Activated naive CD4-positive, alpha-beta T cell treated with anti-CD3 and anti-CD28 coated beads, Interleukin-2, amount 10 ng/mL, durations not matched to agents 7 days and 5 days (primary cell): Measurements from ENCODE around the gene RBP5.

Experiments
- CTCF ChIA-PET: fragments of 350-600 bp; sonication (Branson Sonifier 250); formaldehyde crosslinking; loops from one replicate; lab custom pipeline; 2021; ENCODE audit warnings: antibody characterized with exemption; lab: Charles Lee
- DNase-seq: peaks from one replicate; pipeline ENCODE4 v3.0.0-alpha.2; 2020
- H3K27ac Mint-ChIP-seq: one replicate; pipeline ENCODE4 v1.8.0; 2021; ENCODE audit warnings: mild to moderate bottlenecking, moderate library complexity, mixed read lengths
- H3K27me3 Mint-ChIP-seq: one replicate; pipeline ENCODE4 v1.8.0; 2021; ENCODE audit warnings: mild to moderate bottlenecking, mixed read lengths
- H3K36me3 Mint-ChIP-seq: one replicate; pipeline ENCODE4 v1.8.0; 2021; ENCODE audit warnings: mixed read lengths
- H3K4me1 Mint-ChIP-seq: one replicate; pipeline ENCODE4 v1.8.0; 2021; ENCODE audit warnings: mixed read lengths
- H3K4me3 Mint-ChIP-seq: one replicate; pipeline ENCODE4 v1.8.0; 2021; ENCODE audit warnings: mild to moderate bottlenecking, moderate library complexity, mixed read lengths
- H3K9me3 Mint-ChIP-seq: one replicate; pipeline ENCODE4 v1.8.0; 2021; ENCODE audit warnings: mixed read lengths

The RBP5 gene, protein sequence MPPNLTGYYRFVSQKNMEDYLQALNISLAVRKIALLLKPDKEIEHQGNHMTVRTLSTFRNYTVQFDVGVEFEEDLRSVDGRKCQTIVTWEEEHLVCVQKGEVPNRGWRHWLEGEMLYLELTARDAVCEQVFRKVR

DNA sequence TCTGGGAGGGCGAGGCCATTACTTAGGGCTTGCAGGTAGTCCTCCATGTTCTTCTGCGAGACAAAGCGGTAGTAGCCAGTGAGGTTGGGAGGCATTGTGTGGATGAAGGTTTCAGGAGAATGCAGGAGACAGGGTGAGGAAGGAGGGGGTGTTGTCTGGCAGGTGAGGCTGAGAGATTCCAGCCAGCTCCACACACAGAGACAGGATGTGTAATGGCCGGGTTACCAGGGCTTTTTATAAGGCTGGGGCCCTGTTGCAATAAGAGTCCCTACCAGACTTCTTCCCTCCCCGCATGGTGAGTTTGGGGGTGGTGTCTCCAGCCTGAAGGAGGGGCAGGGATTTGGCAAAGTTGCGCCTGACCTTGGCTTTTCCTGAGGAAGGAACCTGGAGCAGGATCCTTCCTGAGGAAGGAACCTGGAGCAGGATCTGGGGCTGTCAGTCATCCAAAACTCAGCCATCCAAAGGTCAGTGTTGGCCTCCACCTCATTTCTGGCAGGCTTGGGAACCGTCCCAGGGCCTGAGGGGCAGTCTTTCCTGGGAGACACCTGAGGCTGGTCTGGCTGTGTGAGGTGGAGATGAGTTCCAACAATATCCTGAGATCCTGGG, at the start of gene RBP5:
Gene RBP5, minus strand, starts transcription at position 209 of the 606 bp plus-strand sequence. Its CDS starts 114 bp downstream, at position 95.
- Mint-ChIP-seq H3K36me3 (peaks cover 27% of the 10 kb centered on the region), H3K4me3 (peak within 1 kb of the TSS; percentile 99), H3K9me3 (no peaks in the 10 kb centered on the region), H3K4me1 (peaks cover 47% of the 10 kb centered on the region), H3K27ac (peak within 1 kb of the TSS; percentile 91), H3K27me3 (peaks cover 8% of the 10 kb centered on the region)
- DNase-seq, result no peak
- CTCF ChIA-PET, result no interaction called here

DNA sequence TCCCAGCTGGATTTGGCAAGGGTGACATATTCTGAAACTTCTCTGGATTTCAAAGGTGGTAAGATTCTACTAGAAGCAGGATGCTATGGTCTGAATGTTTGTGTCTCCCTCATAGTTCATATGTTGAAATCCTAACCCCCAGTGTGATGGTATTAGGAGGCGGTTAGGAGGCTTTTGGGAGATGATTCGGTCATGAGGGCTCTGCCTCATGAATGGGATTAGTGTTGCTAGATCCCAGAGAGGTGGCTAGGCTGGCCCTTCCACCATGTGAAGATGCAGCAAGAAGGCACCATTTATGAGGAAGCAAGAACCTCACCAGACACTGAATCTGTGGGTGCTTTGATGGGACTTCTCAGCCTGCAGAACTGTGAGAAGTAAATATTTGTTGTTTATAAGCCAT, 49.8 kb upstream of the RBP5 start:
- peaks cover 45% of the 10 kb centered on the region for H3K27me3 Mint-ChIP-seq
- no peaks in the 10 kb centered on the region for H3K36me3 Mint-ChIP-seq
- CTCF ChIA-PET, result interaction anchor here (1.1 kb wide), 1 partner anchor 14 kb away, joined by 3 read pairs; no protein-coding TSS in a partner anchor
- no peaks in the 10 kb centered on the region for H3K4me1 Mint-ChIP-seq
- no peaks in the 10 kb centered on the region for H3K9me3 Mint-ChIP-seq
- H3K27ac Mint-ChIP-seq, result no peak overlapping the region
- no peak for DNase-seq
- H3K4me3 Mint-ChIP-seq, result no peak overlapping the region

DNA sequence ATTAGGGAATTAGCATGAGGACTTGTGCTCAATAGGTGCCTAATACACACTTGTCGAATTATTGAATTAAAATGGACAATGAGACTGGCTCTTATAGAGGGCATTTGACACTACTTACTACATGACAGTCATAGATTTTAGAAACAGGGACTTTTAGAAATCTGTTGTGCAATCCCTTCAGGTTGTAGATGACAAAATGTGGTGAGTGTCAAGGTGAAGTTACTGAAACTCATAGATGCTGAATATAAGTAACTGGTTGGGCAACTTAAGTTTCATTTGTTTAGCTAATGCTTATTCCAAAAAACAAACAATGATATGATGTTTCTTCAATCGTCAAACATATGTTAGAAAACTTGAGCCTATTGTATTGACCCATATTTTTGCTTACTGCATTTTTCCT, 47.9 kb upstream of the RBP5 start:
- peaks cover 7% of the 10 kb centered on the region for H3K9me3 Mint-ChIP-seq
- DNase-seq, result no peak
- H3K4me1 Mint-ChIP-seq, result no peaks in the 10 kb centered on the region
- CTCF ChIA-PET, result interaction anchor here (1.4 kb wide), 1 partner anchor 31 kb away, joined by 3 read pairs; no protein-coding TSS in a partner anchor
- H3K27me3 Mint-ChIP-seq, result peaks cover 43% of the 10 kb centered on the region
- H3K4me3 Mint-ChIP-seq, result no peak overlapping the region
- H3K27ac Mint-ChIP-seq, result no peak overlapping the region
- no peaks in the 10 kb centered on the region for H3K36me3 Mint-ChIP-seq

DNA sequence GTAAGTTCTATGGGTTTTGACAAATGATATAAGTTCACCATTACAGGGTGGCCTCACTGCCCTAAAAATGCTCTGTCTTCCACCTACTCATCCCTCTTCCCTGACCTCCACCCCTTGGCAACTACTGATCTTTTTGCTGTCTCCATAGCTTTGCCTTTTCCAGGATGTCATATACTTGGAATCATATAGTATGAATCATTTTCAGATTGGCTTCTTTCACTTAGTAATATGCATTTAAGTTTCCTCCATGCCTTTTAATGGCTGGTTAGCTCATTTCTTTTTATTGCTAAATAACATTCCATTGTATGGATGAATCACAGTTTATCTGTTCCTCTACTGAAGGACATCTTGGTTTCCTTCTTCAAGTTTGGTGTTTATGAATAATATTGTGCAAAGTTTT, 46.8 kb upstream of the RBP5 start:
- Mint-ChIP-seq H3K27ac (no peak overlapping the region), H3K4me1 (no peaks in the 10 kb centered on the region), H3K27me3 (peaks cover 38% of the 10 kb centered on the region), H3K4me3 (no peak overlapping the region), H3K9me3 (peaks cover 9% of the 10 kb centered on the region), H3K36me3 (peaks cover 1% of the 10 kb centered on the region)
- DNase-seq, result no peak
- CTCF ChIA-PET, result interaction anchor here (1.1 kb wide), 1 partner anchor 11 kb away, joined by 5 read pairs; no protein-coding TSS in a partner anchor

DNA sequence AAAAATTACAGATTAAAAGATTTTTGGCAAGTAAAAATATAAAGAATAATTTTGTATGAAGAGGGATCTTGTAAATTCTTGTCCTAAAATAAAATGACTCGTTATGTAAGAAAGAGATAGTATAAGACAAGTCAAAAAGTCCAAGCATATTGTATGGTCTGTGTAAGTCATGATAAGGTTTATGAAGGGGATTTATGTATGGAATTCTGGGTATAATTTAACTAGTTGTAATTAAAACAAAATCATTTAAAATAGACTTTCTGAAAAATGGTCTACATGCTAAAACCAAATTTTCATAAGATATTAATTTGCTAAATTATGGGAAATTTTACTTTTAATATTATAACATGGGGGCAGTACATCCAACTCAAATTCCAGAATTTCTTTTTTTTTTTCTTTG, 43.2 kb upstream of the RBP5 start:
- Mint-ChIP-seq H3K27ac (no peak overlapping the region), H3K9me3 (peaks cover 38% of the 10 kb centered on the region), H3K4me3 (no peak overlapping the region), H3K36me3 (peaks cover 3% of the 10 kb centered on the region), H3K27me3 (peaks cover 23% of the 10 kb centered on the region), H3K4me1 (no peaks in the 10 kb centered on the region)
- CTCF ChIA-PET, result interaction anchor here (0.9 to 1.2 kb wide), 2 partner anchors 10 to 59 kb away, joined by 3 to 4 read pairs; no protein-coding TSS in a partner anchor
- no peak for DNase-seq

DNA sequence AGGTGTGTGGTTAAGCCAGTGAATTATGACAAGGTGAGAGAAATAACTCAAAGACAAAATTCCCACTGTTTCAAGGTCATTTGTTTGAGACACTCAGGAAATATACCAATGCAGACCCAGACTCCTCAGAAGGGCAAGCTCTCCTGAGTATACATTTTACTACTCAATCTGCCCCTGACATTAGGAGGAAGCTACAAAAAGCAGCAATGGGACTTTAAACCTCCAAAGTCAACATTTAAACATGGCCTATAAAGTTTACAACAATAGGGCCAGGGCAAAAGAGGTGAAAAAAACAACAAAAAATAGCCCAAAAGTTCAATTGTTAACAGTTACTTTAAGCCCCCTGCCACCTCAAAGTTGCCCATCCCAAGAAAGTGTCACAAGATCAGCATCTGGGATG, 41.3 kb upstream of the RBP5 start:
- DNase-seq, result no peak
- no peaks in the 10 kb centered on the region for H3K4me1 Mint-ChIP-seq
- H3K36me3 Mint-ChIP-seq, result peaks cover 3% of the 10 kb centered on the region
- no peak overlapping the region for H3K27ac Mint-ChIP-seq
- H3K9me3 Mint-ChIP-seq, result peaks cover 38% of the 10 kb centered on the region
- peaks cover 23% of the 10 kb centered on the region for H3K27me3 Mint-ChIP-seq
- H3K4me3 Mint-ChIP-seq, result no peak overlapping the region
- CTCF ChIA-PET, result no interaction called here

DNA sequence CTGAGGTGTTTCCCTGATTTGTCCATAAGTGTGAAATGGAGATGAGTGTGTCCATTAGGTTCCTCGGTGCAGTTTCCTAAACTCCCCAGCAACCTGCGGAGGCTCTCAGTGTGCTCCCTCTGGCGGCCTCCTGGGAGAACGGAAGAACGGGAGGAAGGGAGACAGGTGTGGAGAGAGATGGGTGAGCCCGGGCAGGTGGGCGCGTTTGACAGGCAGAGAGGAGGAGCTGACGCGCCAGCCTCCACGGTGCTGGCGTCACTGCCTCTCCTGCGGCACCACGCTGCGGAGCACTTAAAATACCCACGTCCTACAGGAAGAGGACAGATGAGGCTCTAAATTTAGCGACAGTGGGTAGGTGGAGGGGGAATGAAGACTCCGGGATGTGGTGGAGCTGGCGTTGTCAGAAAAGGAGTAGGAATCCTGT, 34.0 kb upstream of the RBP5 start:
- CTCF ChIA-PET, result interaction anchor here (1.1 to 3.6 kb wide), 6 partner anchors 9 to 309 kb away, joined by 3 to 16 read pairs (median 4); no protein-coding TSS in a partner anchor
- H3K27ac Mint-ChIP-seq, result peak overlapping the region; percentile 6
- H3K4me1 Mint-ChIP-seq, result peaks cover 8% of the 10 kb centered on the region
- peaks cover 1% of the 10 kb centered on the region for H3K36me3 Mint-ChIP-seq
- peaks cover 5% of the 10 kb centered on the region for H3K9me3 Mint-ChIP-seq
- peaks cover 34% of the 10 kb centered on the region for H3K27me3 Mint-ChIP-seq
- H3K4me3 Mint-ChIP-seq, result no peak overlapping the region
- DNase-seq, result peak; percentile 51

DNA sequence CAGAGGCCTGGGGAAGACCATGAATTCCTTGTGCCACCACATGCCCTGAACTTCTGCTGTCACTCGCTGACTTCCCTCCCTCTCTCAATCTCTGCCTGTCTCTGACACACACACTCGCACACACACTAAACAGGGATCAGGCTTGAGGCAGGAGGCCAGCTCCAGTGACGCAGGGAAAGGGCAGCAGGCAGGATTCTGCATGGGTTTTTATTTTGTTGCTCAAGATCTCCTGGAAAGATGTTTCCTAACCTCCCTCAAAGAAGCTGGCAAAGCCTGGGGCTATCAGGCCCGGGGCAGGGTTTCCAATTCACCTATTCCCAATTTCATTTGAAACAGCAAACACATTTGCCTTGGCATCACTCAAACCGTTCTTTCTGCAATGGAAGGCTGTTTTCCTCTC, 33.1 kb upstream of the RBP5 start:
- peaks cover 8% of the 10 kb centered on the region for H3K4me1 Mint-ChIP-seq
- no peak for DNase-seq
- H3K36me3 Mint-ChIP-seq, result peaks cover 3% of the 10 kb centered on the region
- H3K27ac Mint-ChIP-seq, result no peak overlapping the region
- no peak overlapping the region for H3K4me3 Mint-ChIP-seq
- CTCF ChIA-PET, result interaction anchor here (1.3 to 3.6 kb wide), 6 partner anchors 10 to 49 kb away, joined by 3 to 16 read pairs (median 4); no protein-coding TSS in a partner anchor
- no peaks in the 10 kb centered on the region for H3K9me3 Mint-ChIP-seq
- peaks cover 34% of the 10 kb centered on the region for H3K27me3 Mint-ChIP-seq

DNA sequence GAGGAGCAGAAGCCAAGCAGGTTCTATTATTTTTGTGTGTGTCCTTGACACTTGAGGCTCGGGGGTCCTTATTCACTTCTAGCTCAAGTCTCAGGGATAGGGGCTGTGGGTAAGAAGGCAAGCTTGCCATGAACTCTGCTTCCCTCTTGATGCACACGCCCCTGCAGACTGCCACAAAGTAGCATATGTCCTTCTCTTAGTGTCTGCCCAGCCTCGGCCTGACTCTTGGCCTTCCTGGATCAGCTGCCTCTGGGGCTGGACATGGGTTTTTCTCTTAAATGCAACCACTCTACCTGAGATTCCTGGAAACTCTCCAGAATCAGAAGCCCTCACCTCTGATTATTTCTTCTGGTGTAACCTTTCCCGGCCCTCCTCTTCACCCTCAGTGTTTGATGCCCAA, 32.6 kb upstream of the RBP5 start:
- Mint-ChIP-seq H3K27me3 (peaks cover 31% of the 10 kb centered on the region), H3K36me3 (peaks cover 5% of the 10 kb centered on the region), H3K27ac (no peak overlapping the region), H3K9me3 (no peaks in the 10 kb centered on the region), H3K4me1 (peaks cover 8% of the 10 kb centered on the region), H3K4me3 (no peak overlapping the region)
- no peak for DNase-seq
- CTCF ChIA-PET, result interaction anchor here (1.4 to 2.1 kb wide), 3 partner anchors 11 to 48 kb away, joined by 3 to 4 read pairs (median 4); no protein-coding TSS in a partner anchor

DNA sequence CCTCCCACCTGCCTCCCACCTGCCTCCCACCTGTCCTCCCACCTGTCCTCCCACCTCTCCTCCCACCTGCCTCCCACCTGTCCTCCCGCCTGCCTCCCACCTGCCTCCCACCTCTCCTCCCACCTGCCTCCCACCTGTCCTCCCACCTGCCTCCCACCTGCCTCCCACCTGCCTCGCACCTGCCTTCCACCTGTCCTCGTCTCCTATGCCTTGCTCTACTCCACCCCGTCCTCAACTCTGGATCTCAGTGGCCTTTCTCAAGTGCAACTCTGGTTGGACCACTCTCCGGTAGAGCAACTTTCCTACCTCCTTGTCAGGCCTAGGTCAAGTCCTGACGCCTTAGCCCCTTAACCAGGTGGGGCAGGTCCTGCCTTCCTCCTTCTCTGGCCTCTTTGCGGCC, 31.5 kb upstream of the RBP5 start:
- H3K4me1 Mint-ChIP-seq, result peaks cover 8% of the 10 kb centered on the region
- H3K9me3 Mint-ChIP-seq, result no peaks in the 10 kb centered on the region
- CTCF ChIA-PET, result no interaction called here
- peaks cover 25% of the 10 kb centered on the region for H3K27me3 Mint-ChIP-seq
- peaks cover 10% of the 10 kb centered on the region for H3K36me3 Mint-ChIP-seq
- H3K27ac Mint-ChIP-seq, result no peak overlapping the region
- no peak overlapping the region for H3K4me3 Mint-ChIP-seq
- DNase-seq, result no peak

DNA sequence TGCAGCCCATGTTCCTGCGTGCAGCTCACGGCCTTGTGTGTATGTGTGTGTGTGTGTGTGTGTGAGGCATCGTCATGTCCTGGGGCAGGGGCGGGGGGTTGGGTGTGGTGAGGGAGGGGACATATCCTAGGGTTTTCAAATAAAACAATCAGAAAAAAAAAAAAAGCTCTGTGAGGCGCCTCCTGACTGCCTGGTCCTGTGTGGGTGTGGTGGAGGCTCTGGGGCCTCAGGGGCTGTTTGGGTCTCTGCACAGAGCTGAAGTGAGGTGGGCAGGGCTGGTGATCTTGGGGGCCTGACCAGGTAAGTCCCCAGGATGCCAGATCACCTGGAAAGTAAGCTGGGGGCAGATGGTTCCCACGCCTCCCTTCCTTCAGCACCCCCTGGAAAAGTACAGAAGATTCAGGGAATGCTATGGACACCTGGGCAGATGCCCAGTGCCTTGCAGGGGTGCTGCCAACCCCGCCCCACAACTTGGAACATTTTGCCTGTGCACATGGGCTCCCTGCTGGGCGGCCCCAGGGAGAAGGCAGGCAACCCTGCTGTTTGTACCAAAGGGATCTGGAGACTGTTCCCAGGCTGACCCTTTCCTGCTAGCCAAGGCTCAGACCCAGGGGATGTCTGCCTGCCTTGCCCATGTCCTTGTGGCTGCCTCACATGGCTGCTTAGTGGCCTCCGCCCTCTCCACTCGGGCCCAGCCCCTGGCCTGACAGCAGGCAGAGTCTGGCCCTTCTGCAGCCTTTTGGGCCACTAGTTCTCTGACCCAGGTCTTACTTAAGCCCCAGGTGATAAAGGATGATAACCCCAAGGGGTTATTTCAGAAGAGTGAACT, 30.3 kb upstream of the RBP5 start:
- H3K27ac Mint-ChIP-seq, result no peak overlapping the region

DNA sequence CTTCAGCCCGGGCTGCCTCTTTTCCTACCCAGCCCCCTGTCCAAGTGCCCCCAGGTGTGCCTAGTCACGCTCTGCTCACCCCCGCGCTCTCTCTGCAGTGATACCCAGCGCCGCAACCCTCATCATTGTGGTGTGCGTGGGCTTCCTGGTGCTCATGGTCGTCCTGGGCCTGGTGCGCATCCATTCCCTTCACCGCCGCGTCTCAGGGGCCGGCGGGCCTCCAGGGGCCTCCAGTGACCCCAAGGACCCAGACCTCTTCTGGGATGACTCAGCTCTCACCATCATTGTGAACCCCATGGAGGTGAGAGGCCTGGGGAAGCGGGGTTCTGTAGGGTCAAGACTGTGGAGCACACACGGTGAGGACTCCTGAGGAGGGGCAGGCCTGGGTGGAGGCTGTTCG, 28.7 kb upstream of the RBP5 start:
- DNase-seq, result no peak
- H3K36me3 Mint-ChIP-seq, result peaks cover 22% of the 10 kb centered on the region
- peaks cover under 1% of the 10 kb centered on the region for H3K4me1 Mint-ChIP-seq
- H3K27ac Mint-ChIP-seq, result no peak overlapping the region
- no peaks in the 10 kb centered on the region for H3K9me3 Mint-ChIP-seq
- H3K4me3 Mint-ChIP-seq, result no peak overlapping the region
- H3K27me3 Mint-ChIP-seq, result peaks cover 10% of the 10 kb centered on the region
- CTCF ChIA-PET, result no interaction called here

More for the DNA sequence above, 30.3 kb upstream of the RBP5 start:
- H3K4me1 Mint-ChIP-seq, result peaks cover 8% of the 10 kb centered on the region
- CTCF ChIA-PET, result no interaction called here
- H3K36me3 Mint-ChIP-seq, result peaks cover 15% of the 10 kb centered on the region
- H3K9me3 Mint-ChIP-seq, result no peaks in the 10 kb centered on the region
- no peak overlapping the region for H3K4me3 Mint-ChIP-seq
- no peak for DNase-seq
- H3K27me3 Mint-ChIP-seq, result peaks cover 25% of the 10 kb centered on the region

DNA sequence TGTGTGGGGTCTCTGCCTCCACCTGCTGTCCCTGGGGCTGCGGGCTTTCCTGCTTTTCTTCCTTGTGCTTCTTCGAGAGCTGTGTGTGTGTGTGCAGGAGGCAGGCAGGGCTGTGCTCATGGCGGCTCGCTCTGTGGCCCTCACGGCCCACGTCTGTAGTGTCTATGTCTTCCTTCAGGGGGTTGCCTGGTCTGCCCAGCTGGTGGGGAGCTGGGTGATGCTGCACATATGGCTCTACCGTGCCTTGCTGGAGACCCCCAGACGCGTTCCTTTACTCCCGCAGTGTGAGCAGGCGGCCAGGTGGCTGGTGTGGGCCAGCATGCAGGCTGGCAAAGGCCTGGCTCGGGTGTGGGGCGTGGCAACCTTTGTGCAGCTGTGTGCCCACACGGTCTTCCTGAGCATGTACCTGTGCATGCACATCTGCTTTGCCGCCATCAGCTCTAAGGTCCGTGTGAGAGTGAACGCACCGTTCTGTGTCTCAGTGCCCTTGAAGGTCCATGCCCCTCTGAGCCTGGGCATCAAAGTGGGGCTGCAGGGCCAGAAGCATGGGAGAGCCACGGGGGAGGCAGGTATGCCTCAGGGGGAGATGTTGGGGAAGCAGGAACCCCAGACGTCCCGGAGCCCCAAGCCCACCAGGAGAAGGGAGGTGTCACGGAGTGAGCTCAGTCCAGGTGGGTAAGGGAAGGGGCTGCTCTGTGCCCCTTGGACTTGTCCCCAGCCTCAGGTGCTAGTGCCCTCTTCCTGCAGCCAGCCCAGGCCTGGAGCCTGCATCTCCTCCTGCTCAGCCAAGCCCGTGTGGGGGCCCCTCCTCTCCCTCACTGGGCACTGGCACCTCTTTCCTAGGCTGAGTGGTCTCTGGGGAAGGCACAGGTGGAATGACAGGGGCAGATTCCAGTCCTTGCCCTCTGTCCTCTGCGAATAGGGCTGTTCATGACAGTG, 27.8 kb upstream of the RBP5 start:
- H3K27ac Mint-ChIP-seq, result no peak overlapping the region
- H3K4me1 Mint-ChIP-seq, result no peaks in the 10 kb centered on the region
- peaks cover 3% of the 10 kb centered on the region for H3K27me3 Mint-ChIP-seq
- no peak overlapping the region for H3K4me3 Mint-ChIP-seq
- H3K36me3 Mint-ChIP-seq, result peaks cover 22% of the 10 kb centered on the region
- DNase-seq, result no peak
- CTCF ChIA-PET, result interaction anchor here (0.9 kb wide), 1 partner anchor 9 kb away, joined by 3 read pairs; no protein-coding TSS in a partner anchor
- H3K9me3 Mint-ChIP-seq, result no peaks in the 10 kb centered on the region
